Peyer's patch (tissue), 4 donors: Measurements from ENCODE around the gene NPBWR2. TPM values are rescaled to one million over a fixed set of nuclear protein-coding genes. Genes with fewer than 3 reads are reported as not detected.

Experiments
- DNase-seq, 3 donors: peaks; one replicate each; pipeline ENCODE4 v3.0.0-alpha.2; 2017 to 2019
- H3K27ac ChIP-seq, 4 donors: fragments of 200-600 bp; sonication (generic); one replicate each; pipeline ENCODE4 v1.5.1; 2016 to 2019
- H3K27me3 ChIP-seq, 2 donors: fragments of 200-600 bp; sonication (generic); one replicate each; pipeline ENCODE4 v1.5.1; 2019
- H3K36me3 ChIP-seq, 3 donors: fragments of 200-600 bp; sonication (generic); one replicate each; pipeline ENCODE4 v1.5.1; 2016 to 2019
- H3K4me1 ChIP-seq, 4 donors: fragments of 200-600 bp; sonication (generic); one replicate each; pipeline ENCODE4 v1.5.1; 2016 to 2019
- H3K4me3 ChIP-seq, 4 donors: fragments of 200-600 bp; sonication (generic); 1 replicate in 3 of 4; 2 replicates in 1 of 4; pipeline ENCODE4 v1.5.1; 2016 to 2019; ENCODE audit warnings: mild to moderate bottlenecking in 1 of 4
- H3K9me3 ChIP-seq, 4 donors: fragments of 200-600 bp; sonication (generic); one replicate each; pipeline ENCODE4 v1.5.1; 2016 to 2019; ENCODE audit warnings: mild to moderate bottlenecking in 1 of 4
- POLR2A ChIP-seq, 2 donors: fragments of 450-650 bp; IDR thresholded peaks; one replicate each; pipeline ENCODE4 v1.5.1; 2017; ENCODE audit warnings: antibody characterized with exemption in 2 of 2, mild to moderate bottlenecking in 2 of 2, moderate library complexity in 2 of 2
- total RNA-seq, 4 donors: library from RNA; depleted of rRNA; stranded (reverse); fragments of >200 nt; gene quantifications; one replicate each; pipeline ENCODE4 v1.1.0, GENCODE V29; 2016
- TF ChIP-seq, protein P1 (sequence below), 6 experiments: fragments of 450-650 bp in 4 of 6; fragments of 200-600 bp in 2 of 6; sonication (generic) in 1 of 6; IDR thresholded peaks; one replicate each; pipeline ENCODE4 v1.5.1; 2017 to 2019; ENCODE audit warnings: antibody characterized with exemption in 6 of 6, mild to moderate bottlenecking in 3 of 6, moderate library complexity in 1 of 6

The NPBWR2 gene
- total RNA-seq, 4 donors from 2014 or later = not detected

DNA sequence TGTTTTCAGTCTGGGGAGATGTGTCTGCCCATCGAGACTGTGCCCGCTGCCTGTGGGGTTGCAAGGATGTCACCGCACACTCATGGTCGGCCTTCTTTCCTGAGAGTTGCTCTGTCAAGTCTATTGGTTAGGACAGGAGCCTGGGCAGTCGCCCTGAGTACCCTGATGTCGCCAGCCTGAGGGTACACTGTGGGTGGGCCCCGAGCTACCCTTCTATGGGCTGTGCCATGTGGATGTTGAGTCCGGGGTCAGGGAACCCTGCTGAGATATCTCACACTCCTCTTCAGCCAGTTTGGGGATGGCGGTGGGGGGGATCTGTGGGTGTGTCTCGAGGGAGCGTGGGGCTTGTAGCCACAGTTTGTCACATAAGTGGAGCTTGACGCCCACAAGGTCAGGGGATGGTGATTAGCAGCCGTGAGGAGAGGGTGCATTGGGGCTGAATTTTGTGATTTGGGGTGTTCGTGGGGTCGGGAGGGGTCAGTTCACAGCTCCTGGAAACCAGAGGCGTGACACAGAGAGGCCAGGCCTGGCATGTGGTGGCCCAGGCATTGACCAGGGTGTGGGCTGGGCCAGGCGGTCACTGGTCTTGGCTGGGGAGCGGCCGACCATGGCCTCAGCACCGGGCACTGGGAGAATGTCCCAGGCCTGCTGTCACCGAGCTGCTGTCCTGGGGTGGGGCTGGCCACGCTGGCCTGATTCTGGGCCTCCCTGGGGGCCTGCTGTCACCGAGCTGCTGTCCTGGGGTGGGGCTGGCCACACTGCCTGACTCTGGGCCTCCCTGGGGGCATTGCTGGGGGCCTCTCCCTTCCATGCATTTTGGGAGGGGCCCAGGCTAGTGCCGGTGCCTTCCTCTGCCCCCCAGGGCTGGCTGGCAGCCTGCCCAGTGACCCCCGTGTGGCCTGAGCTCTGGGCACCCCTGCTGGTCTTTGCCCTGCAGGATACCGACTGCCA, 1.6 kb upstream of the NPBWR2 start:
- no peak for TF ChIP-seq POLR2A (IDR thresholded peaks at IDR 0.05)
- TF ChIP-seq, protein P1, sequence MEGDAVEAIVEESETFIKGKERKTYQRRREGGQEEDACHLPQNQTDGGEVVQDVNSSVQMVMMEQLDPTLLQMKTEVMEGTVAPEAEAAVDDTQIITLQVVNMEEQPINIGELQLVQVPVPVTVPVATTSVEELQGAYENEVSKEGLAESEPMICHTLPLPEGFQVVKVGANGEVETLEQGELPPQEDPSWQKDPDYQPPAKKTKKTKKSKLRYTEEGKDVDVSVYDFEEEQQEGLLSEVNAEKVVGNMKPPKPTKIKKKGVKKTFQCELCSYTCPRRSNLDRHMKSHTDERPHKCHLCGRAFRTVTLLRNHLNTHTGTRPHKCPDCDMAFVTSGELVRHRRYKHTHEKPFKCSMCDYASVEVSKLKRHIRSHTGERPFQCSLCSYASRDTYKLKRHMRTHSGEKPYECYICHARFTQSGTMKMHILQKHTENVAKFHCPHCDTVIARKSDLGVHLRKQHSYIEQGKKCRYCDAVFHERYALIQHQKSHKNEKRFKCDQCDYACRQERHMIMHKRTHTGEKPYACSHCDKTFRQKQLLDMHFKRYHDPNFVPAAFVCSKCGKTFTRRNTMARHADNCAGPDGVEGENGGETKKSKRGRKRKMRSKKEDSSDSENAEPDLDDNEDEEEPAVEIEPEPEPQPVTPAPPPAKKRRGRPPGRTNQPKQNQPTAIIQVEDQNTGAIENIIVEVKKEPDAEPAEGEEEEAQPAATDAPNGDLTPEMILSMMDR (IDR thresholded peaks at IDR 0.05) = no peak
- Histone ChIP-seq H3K27ac (no peak overlapping the region), H3K36me3 (no peaks in the 10 kb centered on the region), H3K27me3 (no peaks in the 10 kb centered on the region), H3K9me3 (no peaks in the 10 kb centered on the region), H3K4me1 (no peaks in the 10 kb centered on the region), H3K4me3 (no peak overlapping the region)
- peak in 2 of 3 donors; percentile 14 to 42 for DNase-seq

GRCh38 chr20:64107736-64108457, 532 bp upstream of the NPBWR2 start:
- Histone ChIP-seq H3K9me3 (no peaks in the 10 kb centered on the region), H3K27ac (peak overlapping the region in 2 of 4 donors; percentile 40 to 65), H3K27me3 (no peaks in the 10 kb centered on the region), H3K36me3 (no peaks in the 10 kb centered on the region), H3K4me1 (no peaks in the 10 kb centered on the region), H3K4me3 (no peak overlapping the region)
- TF ChIP-seq POLR2A (IDR thresholded peaks at IDR 0.05) = no peak
- TF ChIP-seq, protein P1 (IDR thresholded peaks at IDR 0.05) = no peak
- peak in 2 of 3 donors; percentile 49 to 50 for DNase-seq

DNA sequence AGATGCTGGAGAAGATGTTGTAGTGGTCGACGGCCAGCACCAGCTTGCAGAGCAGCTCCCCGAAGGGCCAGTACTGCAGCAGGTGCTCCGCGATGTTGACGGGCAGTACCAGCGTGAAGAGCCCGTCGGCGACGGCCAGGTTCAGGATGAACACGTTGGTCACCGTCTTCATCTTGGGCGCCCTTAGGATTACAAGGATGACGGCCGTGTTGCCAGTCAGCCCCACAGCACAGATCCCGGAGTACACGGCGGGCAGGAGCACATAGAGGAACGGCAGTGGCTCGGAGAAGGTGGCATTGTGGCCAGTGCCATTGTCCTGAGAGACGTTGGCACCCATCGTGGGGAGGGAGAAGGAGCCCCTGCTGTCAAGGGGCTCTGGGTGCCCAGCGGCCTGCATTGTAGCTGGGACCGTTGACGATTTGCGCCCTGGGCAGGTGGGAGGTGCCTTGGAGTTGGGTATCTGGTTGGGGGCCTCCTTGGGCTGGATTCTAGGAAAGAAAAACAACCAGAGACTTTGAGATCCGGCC, 867 bp downstream of the NPBWR2 start:
- H3K4me3 ChIP-seq = no peak overlapping the region
- no peaks in the 10 kb centered on the region for H3K36me3 ChIP-seq
- peak in 1 of 3 donors; percentile 42 for DNase-seq
- TF ChIP-seq, protein P1 (IDR thresholded peaks at IDR 0.05) = no peak
- no peak for TF ChIP-seq POLR2A (IDR thresholded peaks at IDR 0.05)
- peaks cover 0 to 9% (median 4%) of the 10 kb centered on the region in 4 donors for H3K4me1 ChIP-seq
- H3K27ac ChIP-seq = no peak overlapping the region
- no peaks in the 10 kb centered on the region for H3K9me3 ChIP-seq
- H3K27me3 ChIP-seq = peaks cover 0 to 13% of the 10 kb centered on the region in 2 donors

DNA sequence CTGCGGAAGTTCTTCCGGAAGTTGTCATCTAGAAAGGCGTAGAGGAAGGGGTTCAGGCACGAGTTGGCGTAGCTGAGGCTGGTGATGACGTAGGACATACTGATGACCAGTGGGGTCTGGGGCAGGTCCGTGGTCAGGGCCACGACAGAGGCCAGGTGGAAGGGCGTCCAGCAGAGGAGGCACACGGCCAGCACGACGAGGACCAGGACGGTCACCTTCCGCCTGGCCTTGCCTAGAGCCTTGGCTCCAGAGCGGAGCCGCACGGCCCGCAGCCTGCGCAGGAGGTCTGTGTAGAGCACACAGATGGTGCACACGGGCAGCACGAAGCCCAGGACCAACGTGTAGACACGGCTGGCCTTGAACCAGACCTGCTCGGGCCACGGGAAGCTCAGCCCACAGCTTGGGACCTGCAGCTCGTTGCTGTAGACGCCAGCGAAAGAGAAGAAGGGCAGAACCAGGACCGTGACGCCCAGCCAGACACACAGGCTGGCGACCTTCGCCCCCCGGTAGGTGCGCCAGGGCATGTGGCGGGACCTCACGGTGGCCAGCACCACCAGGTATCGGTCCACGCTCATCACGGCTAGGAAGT, 1.4 kb downstream of the NPBWR2 start:
- Histone ChIP-seq H3K4me1 (peaks cover 0 to 10% (median 4%) of the 10 kb centered on the region in 4 donors), H3K4me3 (no peak overlapping the region), H3K27me3 (peaks cover 0 to 18% of the 10 kb centered on the region in 2 donors), H3K9me3 (no peaks in the 10 kb centered on the region), H3K36me3 (no peaks in the 10 kb centered on the region), H3K27ac (no peak overlapping the region)
- DNase-seq = peak in 2 of 3 donors; percentile 12 to 38
- TF ChIP-seq, protein P1 (IDR thresholded peaks at IDR 0.05) = no peak
- TF ChIP-seq POLR2A (IDR thresholded peaks at IDR 0.05) = no peak
